MG63 (cell line): Measurements from ENCODE around the gene SLC6A8. TPM values are rescaled to one million over a fixed set of nuclear protein-coding genes. Genes with fewer than 3 reads are reported as not detected.
"Not testable (repeated sequence)": the region's sequence is repeated elsewhere in the genome, so short reads cannot be mapped to it uniquely, and the experiment has no call there.

Source experiments
- DNase-seq: peaks from one replicate; pipeline ENCODE4 v3.0.0-alpha.2; 2020
- H3K27me3 ChIP-seq: fragments of 250-450 bp; sonication (Bioruptor Pico); 2 replicates; pipeline ENCODE4 v1.5.1; 2020; ENCODE audit warnings: mild to moderate bottlenecking, moderate library complexity
- H3K36me3 ChIP-seq: fragments of 250-450 bp; sonication (Bioruptor Pico); 2 replicates; pipeline ENCODE4 v1.5.1; 2020; ENCODE audit warnings: mild to moderate bottlenecking, moderate library complexity
- H3K4me3 ChIP-seq: fragments of 250-450 bp; sonication (Bioruptor Pico); 2 replicates; pipeline ENCODE4 v1.5.1; 2020; ENCODE audit warnings: mild to moderate bottlenecking, moderate library complexity
- H3K9me3 ChIP-seq: fragments of 250-450 bp; sonication (Bioruptor Pico); 2 replicates; pipeline ENCODE4 v1.5.1; 2020; ENCODE audit warnings: mild to moderate bottlenecking, moderate library complexity
- total RNA-seq: library from RNA; depleted of rRNA; stranded (reverse); fragments of >200 nt; shearing (Covaris generic); gene quantifications from 2 replicates; pipeline ENCODE4 v1.2.3, GENCODE V29; 2014; ENCODE audit warnings: low replicate concordance; rRNA removed

The SLC6A8 gene
- total RNA-seq, 1 experiment from 2014 or later = 24.8 TPM

DNA sequence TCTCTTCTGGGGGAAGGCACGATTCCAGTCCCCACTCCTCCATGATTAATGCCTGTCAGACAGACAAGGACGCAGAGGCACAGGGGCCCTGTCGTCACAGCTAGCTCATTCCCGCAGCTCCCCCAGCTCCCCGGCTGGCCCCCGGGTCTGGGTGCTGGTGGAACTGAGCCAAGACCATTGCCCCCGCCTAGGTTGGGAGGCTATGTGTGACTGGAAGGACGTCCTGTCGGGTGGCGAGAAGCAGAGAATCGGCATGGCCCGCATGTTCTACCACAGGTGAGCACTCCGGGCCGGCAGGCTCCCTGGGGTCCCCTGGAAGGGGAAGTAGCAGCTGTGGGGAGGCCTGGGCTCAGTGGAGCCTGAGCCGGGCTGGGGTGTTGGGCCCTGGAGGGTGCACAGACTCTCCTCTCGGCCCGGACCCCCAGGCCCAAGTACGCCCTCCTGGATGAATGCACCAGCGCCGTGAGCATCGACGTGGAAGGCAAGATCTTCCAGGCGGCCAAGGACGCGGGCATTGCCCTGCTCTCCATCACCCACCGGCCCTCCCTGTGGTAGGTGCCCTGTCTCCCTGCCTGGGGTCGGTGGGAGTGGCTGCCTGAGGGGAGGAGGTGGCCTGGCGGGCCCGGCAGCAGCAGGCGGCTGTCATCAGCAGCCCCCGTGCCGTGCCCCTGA, 55.2 kb downstream of the SLC6A8 start:
- H3K36me3 ChIP-seq, DNase-seq, H3K9me3 ChIP-seq, H3K4me3 ChIP-seq, H3K27me3 ChIP-seq: not testable (repeated sequence)

DNA sequence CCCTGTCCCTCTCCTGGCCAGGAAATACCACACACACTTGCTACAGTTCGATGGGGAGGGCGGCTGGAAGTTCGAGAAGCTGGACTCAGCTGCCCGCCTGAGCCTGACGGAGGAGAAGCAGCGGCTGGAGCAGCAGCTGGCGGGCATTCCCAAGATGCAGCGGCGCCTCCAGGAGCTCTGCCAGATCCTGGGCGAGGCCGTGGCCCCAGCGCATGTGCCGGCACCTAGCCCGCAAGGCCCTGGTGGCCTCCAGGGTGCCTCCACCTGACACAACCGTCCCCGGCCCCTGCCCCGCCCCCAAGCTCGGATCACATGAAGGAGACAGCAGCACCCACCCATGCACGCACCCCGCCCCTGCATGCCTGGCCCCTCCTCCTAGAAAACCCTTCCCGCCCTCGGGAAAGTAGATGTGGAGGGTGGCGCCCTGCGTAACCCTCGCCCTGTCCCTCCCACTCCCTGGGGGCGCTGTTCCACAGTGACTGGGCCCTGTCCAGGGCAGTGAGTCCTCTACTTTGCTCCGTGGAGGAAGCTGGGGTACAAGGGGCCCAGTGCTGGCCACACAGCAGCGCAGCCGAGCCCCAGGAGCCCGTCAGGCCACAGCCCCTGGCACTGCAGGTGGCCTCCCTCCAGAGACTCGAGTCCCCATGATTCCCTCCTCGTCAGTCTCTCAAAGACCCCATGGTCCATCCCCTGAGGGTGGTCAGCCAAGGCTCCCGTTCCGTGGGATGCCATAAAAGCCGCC, 55.9 kb downstream of the SLC6A8 start:
- not testable (repeated sequence) for H3K9me3 ChIP-seq, H3K27me3 ChIP-seq, H3K4me3 ChIP-seq, H3K36me3 ChIP-seq, DNase-seq

DNA sequence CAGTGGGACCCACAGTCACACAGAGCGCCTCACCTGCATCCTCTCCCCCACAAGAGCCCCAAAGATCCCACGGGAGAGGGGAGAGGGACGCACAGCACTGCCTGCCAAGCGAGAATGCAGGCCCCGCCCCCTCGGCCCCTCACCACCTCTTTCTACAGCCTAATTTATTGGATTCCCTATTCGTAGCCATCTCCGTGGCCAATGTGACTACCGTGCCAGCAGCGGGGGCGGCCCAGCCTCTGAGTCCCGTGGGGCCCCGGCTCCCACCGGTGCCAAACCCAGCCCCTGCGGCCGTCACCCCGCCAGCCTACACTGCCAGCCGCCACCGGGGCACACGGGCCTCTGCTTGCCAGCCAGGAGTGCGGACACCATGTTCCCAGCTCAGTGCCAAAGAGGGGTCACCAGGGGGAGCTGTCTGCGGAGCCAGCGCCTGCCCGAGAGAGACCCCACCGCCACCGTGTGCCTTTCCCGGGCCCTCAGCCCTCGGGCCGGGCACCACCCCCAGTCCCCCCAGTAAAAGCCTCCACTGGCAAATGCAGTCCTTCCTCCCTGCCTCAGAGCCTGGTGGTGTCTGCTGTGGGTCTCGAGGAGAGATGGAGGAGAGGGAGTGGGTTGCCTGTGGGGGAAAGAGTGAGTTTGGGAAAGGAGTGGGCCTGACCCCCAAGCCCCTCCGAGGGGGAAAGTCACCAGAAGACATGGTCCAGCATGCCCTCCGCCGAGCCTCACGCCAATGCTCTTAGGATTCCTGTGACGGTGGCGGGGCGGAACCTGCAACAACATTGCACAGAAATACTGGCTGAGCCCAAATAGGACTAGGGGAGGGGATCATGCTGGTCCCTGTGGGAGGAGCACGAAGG, 56.7 kb downstream of the SLC6A8 start:
- no peak for DNase-seq
- Histone ChIP-seq H3K27me3 (no peaks in the 10 kb centered on the region), H3K9me3 (no peaks in the 10 kb centered on the region), H3K36me3 (no peaks in the 10 kb centered on the region), H3K4me3 (no peak overlapping the region)

DNA sequence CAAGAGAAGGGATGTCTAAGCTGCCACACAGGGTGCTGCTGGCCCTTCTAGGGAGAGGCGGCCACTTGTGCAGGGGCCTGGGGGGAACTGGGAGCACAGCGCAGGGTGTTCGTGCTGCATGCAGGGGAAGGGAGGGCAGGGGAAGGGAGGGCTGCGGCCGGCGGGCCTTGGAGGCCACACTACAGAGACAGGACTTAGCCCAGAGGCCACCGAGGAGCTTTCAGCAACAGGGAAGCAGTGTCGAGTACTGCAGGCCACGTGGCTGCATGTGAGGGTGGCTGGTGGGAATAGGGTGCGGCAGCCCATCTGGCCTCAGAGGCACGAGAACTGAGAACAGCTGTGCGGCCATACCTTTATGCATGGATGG, 57.3 kb downstream of the SLC6A8 start:
- not testable (repeated sequence) for DNase-seq, H3K9me3 ChIP-seq

More for the DNA sequence above, 57.3 kb downstream of the SLC6A8 start:
- H3K27me3 ChIP-seq, H3K36me3 ChIP-seq, H3K4me3 ChIP-seq: not testable (repeated sequence)

Other genes with a start within 250 kb of the SLC6A8 start
- gene TREX2, start 241.9 kb upstream of the SLC6A8 start, total RNA-seq = 12.0 TPM in 1 of 2 replicates, not detected in the other
- 42.4 and 101 TPM in 2 replicates for gene HAUS7, start 217.3 kb upstream of the SLC6A8 start, total RNA-seq
- gene BGN, start 192.9 kb upstream of the SLC6A8 start, total RNA-seq = 35.9 and 94.7 TPM in 2 replicates
- gene ATP2B3, start 170.3 kb upstream of the SLC6A8 start, total RNA-seq = 0.13 TPM in 1 of 2 replicates, not detected in the other
- gene CCNQ, start 88.8 kb upstream of the SLC6A8 start, total RNA-seq = 47.7 and 73.2 TPM in 2 replicates
- 7.9 and 8.6 TPM in 2 replicates for gene DUSP9, start 40.7 kb upstream of the SLC6A8 start, total RNA-seq
- gene PNCK, start 14.1 kb upstream of the SLC6A8 start, total RNA-seq = 0.43 TPM in 1 of 2 replicates, not detected in the other
- gene BCAP31, start 36.5 kb downstream of the SLC6A8 start, total RNA-seq = 311 and 346 TPM in 2 replicates
- 24.3 and 28.8 TPM in 2 replicates for gene ABCD1, start 36.9 kb downstream of the SLC6A8 start, total RNA-seq
- gene PLXNB3, start 76.3 kb downstream of the SLC6A8 start, total RNA-seq = 7.5 and 7.6 TPM in 2 replicates
- gene SRPK3, start 93.1 kb downstream of the SLC6A8 start, total RNA-seq = not detected in 2 replicates
- 48.7 and 75.2 TPM in 2 replicates for gene IDH3G, start 106.4 kb downstream of the SLC6A8 start, total RNA-seq
- gene SSR4, start 106.7 kb downstream of the SLC6A8 start, total RNA-seq = 227 and 266 TPM in 2 replicates
- 1.5 and 5.8 TPM in 2 replicates for gene PDZD4, start 142.6 kb downstream of the SLC6A8 start, total RNA-seq
- 0.30 TPM in 1 of 2 replicates, not detected in the other for gene L1CAM, start 198.2 kb downstream of the SLC6A8 start, total RNA-seq
- 0.27 TPM in 1 of 2 replicates, not detected in the other for gene AVPR2, start 216.7 kb downstream of the SLC6A8 start, total RNA-seq
- gene ARHGAP4, start 238.3 kb downstream of the SLC6A8 start, total RNA-seq = 0.07 and 2.4 TPM in 2 replicates
- 205 and 325 TPM in 2 replicates for gene NAA10, start 247.1 kb downstream of the SLC6A8 start, total RNA-seq